ENCODE measurements around the gene KIRREL3. TPM values are rescaled to one million over a fixed set of nuclear protein-coding genes. Genes with fewer than 3 reads are reported as not detected.

The KIRREL3 gene
- total and polyA plus RNA-seq, 9 of the 15 experiments (the other 6 are each of a cell fraction or from before 2014, with no cell fraction given): 0.04 to 0.10 TPM; not detected in 7

DNA sequence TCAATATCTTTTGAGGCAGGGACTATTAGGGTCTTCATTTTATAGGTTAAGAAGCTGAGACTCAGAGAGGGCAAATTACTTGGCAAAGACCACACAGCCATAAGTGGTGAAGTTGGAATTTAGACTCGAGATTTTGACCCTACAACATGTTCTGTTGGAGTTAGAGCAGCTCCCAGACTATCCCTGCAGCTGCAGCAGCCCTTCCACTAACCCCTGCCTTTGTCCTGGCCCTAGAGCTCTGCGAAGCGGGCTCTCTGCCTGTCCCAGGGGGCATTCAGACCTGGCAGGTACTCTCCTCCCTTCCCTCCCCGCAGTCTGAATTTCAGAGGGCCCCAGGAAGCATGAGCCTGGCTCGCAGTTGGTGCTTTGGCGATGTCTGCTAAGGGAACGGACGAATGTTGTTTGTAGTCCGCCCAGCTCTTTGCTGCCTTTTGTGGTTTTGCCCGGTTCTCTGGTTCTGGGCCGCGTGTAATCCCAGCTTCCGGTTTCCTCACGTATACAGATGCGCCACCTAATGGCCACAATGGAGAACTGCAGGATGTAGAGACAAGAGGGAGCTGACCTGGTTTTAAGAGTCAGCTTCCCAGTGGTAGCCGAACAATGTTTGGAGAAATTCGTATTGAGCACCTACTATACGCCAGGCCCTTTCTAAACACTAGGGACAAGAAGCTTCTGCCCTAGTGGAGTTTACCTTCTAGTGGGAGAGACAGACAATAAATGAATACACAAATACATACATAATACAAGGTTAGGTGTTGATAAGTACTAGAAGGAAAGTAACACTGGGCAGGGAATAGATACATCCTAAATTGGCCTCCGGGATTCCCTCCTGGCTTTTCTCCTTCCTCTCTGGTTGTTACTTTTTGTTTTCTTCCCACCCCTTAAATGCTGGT lies 519.9 kb downstream of the KIRREL3 start (continued):
- TF ChIP-seq, protein P1, sequence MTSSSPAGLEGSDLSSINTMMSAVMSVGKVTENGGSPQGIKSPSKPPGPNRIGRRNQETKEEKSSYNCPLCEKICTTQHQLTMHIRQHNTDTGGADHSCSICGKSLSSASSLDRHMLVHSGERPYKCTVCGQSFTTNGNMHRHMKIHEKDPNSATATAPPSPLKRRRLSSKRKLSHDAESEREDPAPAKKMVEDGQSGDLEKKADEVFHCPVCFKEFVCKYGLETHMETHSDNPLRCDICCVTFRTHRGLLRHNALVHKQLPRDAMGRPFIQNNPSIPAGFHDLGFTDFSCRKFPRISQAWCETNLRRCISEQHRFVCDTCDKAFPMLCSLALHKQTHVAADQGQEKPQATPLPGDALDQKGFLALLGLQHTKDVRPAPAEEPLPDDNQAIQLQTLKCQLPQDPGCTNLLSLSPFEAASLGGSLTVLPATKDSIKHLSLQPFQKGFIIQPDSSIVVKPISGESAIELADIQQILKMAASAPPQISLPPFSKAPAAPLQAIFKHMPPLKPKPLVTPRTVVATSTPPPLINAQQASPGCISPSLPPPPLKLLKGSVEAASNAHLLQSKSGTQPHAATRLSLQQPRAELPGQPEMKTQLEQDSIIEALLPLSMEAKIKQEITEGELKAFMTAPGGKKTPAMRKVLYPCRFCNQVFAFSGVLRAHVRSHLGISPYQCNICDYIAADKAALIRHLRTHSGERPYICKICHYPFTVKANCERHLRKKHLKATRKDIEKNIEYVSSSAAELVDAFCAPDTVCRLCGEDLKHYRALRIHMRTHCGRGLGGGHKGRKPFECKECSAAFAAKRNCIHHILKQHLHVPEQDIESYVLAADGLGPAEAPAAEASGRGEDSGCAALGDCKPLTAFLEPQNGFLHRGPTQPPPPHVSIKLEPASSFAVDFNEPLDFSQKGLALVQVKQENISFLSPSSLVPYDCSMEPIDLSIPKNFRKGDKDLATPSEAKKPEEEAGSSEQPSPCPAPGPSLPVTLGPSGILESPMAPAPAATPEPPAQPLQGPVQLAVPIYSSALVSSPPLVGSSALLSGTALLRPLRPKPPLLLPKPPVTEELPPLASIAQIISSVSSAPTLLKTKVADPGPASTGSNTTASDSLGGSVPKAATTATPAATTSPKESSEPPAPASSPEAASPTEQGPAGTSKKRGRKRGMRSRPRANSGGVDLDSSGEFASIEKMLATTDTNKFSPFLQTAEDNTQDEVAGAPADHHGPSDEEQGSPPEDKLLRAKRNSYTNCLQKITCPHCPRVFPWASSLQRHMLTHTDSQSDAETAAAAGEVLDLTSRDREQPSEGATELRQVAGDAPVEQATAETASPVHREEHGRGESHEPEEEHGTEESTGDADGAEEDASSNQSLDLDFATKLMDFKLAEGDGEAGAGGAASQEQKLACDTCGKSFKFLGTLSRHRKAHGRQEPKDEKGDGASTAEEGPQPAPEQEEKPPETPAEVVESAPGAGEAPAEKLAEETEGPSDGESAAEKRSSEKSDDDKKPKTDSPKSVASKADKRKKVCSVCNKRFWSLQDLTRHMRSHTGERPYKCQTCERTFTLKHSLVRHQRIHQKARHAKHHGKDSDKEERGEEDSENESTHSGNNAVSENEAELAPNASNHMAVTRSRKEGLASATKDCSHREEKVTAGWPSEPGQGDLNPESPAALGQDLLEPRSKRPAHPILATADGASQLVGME (CRISPR knock-in tag; IDR thresholded peaks at IDR 0.05): no peak
- no peak for TF ChIP-seq MAFK (IDR thresholded peaks at IDR 0.05; ENCODE audit: low read length)
- no peak for TF ChIP-seq TCF7L2 (IDR thresholded peaks at IDR 0.05; ENCODE audit: low read depth, low read length)
- no peak for TF ChIP-seq FOXJ2 (tag; IDR thresholded peaks at IDR 0.05)
- no peak for TF ChIP-seq XRCC4 (IDR thresholded peaks at IDR 0.05; ENCODE audit: extremely low read depth, insufficient read depth, insufficient read length)
- TF ChIP-seq NELFE (IDR thresholded peaks at IDR 0.05; ENCODE audit: insufficient read depth, insufficient read length): no peak
- no peak for TF ChIP-seq ZKSCAN8 (CRISPR knock-in tag; IDR thresholded peaks at IDR 0.05)
- TF ChIP-seq ZNF165 (CRISPR knock-in tag; IDR thresholded peaks at IDR 0.05; ENCODE audit: borderline replicate concordance): no peak
- TF ChIP-seq SMARCE1 (IDR thresholded peaks at IDR 0.05): no peak
- no peak for TF ChIP-seq ZNF699 (CRISPR knock-in tag; IDR thresholded peaks at IDR 0.05; ENCODE audit: insufficient replicate concordance)
- no peak for TF ChIP-seq SP1 (CRISPR knock-in tag; IDR thresholded peaks at IDR 0.05)
- TF ChIP-seq RAD21 (CRISPR knock-in tag; conservative IDR thresholded peaks at IDR 0.05 in 1 of 2, IDR thresholded peaks at IDR 0.05 in 1 of 2): peak; percentile 74 to 76
- TF ChIP-seq, protein P2, sequence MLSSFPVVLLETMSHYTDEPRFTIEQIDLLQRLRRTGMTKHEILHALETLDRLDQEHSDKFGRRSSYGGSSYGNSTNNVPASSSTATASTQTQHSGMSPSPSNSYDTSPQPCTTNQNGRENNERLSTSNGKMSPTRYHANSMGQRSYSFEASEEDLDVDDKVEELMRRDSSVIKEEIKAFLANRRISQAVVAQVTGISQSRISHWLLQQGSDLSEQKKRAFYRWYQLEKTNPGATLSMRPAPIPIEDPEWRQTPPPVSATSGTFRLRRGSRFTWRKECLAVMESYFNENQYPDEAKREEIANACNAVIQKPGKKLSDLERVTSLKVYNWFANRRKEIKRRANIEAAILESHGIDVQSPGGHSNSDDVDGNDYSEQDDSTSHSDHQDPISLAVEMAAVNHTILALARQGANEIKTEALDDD (IDR thresholded peaks at IDR 0.05): no peak
- TF ChIP-seq STAG1 (CRISPR knock-in tag; IDR thresholded peaks at IDR 0.05; ENCODE audit: borderline replicate concordance): no peak
- TF ChIP-seq, protein P3, sequence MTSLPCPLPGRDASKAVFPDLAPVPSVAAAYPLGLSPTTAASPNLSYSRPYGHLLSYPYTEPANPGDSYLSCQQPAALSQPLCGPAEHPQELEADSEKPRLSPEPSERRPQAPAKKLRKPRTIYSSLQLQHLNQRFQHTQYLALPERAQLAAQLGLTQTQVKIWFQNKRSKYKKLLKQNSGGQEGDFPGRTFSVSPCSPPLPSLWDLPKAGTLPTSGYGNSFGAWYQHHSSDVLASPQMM (CRISPR knock-in tag; IDR thresholded peaks at IDR 0.05): no peak
- no peak for TF ChIP-seq NR3C1 (CRISPR knock-in tag; IDR thresholded peaks at IDR 0.05)
- TF ChIP-seq ASH1L (IDR thresholded peaks at IDR 0.05; ENCODE audit: borderline replicate concordance, low read depth, partially characterized antibody): no peak

Data from K562 (cell line).